Measurements from ENCODE around the gene DNAH8. TPM values are rescaled to one million over a fixed set of nuclear protein-coding genes. Genes with fewer than 3 reads are reported as not detected.
"Not testable (repeated sequence)": the region's sequence is repeated elsewhere in the genome, so short reads cannot be mapped to it uniquely, and the experiment has no call there.

The DNAH8 gene
- total RNA-seq, 1 experiment from 2014 or later: not detected

DNA sequence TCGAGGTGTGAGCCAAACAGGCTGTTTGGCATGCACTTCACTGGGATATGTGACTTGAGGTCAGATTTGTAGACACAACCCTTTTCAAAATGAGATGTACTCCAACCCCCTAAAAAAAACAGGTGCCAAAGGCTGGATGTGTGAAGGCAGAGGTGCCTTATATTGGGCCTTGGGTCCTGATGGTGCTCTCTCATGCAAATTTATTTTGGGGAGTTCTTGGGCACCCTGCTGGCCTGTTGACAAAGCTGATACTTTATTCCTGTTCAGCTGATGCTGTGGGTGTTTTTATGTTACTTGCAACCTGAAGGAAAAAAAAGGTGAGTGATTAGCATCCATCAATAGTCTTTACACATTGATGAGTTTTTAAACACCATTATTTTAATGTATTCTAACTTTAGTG lies 121.5 kb downstream of the DNAH8 start:
- no peak for DNase-seq (ENCODE audit: low spot score)

DNA sequence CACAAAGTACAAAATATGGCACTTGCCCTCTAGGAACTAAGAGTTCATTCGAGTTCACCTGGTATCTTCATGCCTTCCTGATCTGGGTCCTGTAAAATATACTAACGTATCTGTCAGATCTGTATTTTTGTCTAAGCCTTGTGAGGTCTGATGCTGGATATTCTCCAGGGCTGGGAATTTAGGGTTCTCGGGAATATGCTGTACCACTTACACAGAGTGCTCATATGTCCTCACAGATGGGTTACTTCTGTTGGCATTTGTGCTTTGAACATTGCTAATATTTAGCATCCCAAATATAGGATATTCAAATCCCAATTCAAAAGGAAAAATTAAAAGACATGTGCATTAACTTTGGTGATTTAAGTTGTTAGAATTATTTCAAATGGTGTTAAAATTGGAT lies 122.0 kb downstream of the DNAH8 start:
- DNase-seq (ENCODE audit: low spot score): no peak

DNA sequence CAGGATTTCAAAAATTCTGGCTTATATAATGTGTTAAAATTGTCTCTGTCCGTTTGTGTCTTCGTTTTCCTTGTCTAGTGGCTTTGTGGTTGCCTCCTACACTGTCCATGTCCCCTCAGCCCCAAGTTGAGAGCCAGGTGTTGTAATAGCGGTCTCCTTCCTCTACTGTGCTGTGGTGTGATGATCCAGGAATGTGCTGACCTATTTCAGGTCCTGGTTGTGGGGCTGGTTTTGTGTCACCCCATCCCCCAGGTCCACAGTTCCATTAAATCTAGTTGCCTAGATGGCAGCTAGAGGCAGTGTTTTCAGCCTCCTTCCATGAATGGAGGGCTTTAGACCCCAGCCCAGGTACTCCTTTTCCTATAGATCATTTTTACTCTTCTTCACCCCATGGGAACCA lies 128.7 kb downstream of the DNAH8 start:
- no peak for DNase-seq (ENCODE audit: low spot score)

DNA sequence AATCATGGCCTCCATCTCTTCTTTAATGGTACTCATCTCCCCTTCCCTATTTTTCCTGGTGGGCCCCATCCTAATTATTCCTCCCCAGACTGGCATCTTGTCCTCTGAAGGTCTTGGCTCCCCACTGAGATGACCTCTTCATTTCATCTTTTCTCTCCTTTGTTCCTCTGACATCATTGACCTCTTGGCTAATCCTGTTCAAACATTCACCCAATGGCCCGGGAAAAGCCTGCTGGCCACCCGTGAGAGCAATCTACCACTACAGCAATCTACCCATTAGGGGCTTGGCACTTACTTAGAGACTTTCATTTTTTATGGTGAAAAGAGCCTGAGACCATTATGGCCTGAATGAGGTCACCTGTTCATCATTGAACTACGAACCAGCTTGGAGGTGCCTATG lies 130.8 kb downstream of the DNAH8 start:
- DNase-seq (ENCODE audit: low spot score): no peak

DNA sequence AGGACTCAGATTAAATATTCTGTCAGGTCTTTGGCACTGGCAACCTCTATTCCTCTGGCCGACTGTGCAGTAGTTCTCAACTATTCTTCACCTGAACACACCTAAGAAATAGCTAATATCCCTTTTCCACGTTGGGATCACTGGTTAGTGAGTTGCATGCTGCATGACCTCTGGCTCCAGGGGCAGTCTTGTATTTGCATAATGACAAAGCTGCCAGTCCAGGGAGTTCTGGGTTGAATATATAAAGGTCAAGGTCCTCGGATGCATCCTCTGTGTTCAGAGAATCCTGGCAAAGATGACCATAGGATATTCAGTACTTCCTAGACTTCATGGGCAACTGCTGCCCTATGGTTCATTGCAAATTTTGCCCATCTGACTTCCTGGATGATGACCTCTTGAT lies 131.2 kb downstream of the DNAH8 start:
- no peak for DNase-seq (ENCODE audit: low spot score)

DNA sequence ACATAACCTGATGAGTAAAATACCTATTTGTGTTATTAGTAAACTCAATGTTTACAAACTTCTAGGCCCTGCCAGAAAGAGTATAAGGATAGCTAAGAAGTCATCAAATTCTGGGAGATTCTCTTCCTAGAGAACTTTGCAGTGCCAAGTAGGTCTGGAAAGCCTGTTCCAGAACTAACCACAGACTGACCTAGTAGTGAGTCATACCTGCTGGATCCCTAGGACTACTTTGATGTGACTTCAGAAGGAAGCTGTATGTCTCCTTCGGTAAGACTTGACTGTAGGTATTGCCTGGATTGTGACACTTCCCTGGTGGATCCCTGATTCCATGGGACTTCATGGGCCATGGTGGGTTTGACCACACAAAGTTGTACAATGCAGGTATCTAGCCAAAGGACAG lies 131.7 kb downstream of the DNAH8 start:
- DNase-seq (ENCODE audit: low spot score): peak; percentile 13

DNA sequence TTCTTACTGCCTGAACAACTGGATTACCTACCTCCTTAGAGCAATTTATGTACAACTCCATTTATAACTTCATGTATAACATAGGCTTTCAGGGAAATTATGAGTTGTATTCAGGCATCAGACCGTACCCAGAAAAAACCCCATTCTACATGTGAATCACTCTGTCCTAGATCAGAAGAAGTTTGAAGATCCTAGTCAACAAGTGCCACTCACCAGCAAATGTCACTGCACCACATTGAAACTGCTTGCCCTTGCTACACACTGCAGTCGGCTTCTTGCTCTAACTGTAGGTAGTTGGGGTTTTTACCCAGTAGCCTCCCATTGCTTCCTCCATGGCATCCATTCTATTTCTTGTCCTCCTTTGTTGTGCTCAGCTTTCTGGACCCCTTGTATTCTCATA lies 132.4 kb downstream of the DNAH8 start:
- DNase-seq (ENCODE audit: low spot score): no peak

DNA sequence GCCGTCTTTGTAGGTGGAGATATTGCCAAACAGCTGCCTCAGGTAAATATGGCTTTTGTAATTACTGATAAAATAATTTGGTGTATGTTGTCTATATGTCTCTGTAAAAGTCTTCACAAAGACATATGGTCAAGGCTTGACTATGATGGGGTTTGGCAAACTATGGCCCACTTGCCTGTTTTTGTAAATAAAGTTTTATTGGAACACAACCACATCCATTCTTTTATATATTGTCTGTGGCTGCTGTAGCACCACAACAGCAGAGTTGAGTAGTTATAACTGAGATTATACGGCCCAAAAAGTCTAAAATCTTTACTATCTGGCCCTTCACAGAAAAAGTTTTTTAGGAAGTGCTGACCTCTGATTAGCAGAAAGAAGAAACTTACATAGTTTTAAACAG lies 133.6 kb downstream of the DNAH8 start:
- no peak for DNase-seq (ENCODE audit: low spot score)

DNA sequence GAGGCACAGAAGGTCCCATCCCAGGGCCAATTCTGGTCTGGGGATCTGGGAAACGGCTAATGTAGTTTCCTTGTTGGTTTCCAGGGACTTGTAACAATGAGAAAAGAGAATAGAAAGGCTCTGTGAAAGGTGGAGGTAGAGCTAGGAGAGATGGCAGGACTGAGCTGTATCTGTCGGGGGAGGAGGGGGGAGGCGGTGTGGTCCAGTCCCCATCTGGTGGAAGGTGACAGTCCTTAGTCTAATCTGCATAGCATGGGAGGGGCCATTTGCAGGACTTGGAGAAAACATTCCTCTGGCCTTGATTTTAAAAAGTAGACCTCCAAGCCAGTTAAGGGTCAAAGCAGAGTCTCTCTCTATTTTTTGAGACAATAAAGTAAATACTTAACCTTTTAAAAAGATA lies 137.1 kb downstream of the DNAH8 start:
- DNase-seq (ENCODE audit: low spot score): no peak

DNA sequence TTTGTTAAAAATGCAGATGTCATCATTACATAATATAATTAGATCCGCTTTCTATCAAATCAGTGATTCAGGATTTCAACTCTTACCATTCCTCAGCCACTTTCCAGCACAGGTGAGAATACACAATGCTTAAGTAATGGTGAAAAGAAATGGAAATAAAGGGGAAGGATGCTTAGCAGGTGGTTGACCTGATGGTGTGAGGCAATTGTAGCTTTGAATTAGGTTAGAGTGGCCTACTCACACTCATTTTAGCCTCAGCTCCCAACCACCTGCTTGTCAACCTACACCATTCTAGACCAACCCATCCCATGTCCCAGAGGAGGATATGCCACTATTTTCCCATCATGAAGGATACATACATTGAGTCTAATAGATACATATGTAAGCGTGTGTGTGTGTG lies 138.1 kb downstream of the DNAH8 start:
- no peak for DNase-seq (ENCODE audit: low spot score)

DNA sequence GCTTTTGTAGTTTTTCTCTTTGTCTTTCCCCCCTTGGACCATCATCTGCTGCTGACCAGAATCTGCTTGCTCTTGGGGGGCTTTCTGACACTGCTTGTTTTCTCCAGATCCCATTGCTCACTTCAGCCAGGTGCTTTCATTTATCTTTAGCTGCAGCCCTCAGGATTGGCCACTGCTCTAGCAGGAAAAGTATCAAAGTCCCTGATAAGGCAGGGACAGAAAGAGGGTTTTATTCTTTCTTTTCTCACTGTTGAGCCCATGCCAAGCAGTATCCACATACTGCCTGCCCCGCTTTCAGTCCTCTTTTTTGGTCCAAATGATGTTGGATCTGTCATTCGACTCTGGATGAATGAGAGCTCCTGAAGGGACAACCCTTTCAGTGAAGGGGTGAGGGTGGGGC lies 141.4 kb downstream of the DNAH8 start:
- DNase-seq (ENCODE audit: low spot score): no peak

DNA sequence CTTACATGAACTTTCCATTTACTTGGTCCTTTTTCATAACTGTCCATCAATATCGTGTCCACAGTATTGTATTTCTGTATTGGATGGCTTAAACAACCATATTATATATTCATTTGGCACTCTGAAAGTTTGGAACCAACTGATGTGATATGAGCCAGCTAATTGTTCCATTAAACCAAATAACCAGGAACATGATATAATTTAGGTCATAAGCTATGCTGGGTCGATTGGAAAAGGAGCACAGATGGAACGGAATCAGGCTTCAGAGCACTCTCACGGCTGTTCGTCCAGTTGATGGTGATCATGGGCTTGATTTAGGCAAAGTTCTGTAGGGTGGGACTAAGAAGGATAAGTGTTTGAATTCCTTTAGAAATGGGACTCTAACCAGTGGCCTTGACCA lies 142.7 kb downstream of the DNAH8 start:
- no peak for DNase-seq (ENCODE audit: low spot score)

DNA sequence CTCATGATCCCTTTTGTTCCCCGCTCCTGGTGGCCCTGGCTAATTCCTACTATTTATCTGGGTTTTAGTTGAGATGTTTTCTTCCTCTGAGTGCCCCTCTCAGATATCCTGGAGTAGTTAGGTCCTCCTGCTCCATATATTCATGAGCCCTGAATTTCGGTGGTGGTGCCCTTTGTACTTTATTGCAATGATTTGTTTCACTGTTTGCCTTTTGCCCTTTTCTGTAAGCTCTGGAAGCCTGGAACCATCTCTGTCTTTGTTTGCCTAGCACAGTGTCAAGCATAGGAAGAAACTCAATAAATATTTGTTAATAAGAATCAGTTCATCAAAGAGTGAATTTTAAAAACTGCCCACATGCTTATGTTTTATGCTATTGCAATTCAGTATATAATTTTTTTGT lies 144.9 kb downstream of the DNAH8 start:
- no peak for DNase-seq (ENCODE audit: low spot score)

DNA sequence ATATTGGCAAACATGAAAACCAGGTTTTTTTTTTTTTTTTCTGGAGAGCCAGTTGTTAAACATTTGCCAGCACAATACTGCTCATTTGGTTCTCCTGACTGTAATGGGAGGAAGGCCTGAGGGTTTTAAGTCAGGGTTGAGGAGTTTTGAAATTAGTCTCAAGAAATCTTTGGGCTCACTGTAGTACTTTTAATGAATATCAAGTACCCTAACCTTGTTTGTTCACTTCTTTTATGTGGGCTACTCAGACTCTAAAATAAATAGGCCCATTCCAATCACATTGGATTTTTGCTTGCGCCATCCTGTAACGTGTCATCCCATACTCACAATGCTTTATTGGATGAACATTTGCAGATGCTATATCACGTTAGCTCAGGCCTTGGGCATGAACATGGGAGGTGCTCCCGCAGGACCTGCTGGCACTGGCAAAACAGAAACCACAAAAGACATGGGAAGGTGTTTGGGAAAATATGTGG lies 146.9 kb downstream of the DNAH8 start:
- no peak for DNase-seq (ENCODE audit: low spot score)

DNA sequence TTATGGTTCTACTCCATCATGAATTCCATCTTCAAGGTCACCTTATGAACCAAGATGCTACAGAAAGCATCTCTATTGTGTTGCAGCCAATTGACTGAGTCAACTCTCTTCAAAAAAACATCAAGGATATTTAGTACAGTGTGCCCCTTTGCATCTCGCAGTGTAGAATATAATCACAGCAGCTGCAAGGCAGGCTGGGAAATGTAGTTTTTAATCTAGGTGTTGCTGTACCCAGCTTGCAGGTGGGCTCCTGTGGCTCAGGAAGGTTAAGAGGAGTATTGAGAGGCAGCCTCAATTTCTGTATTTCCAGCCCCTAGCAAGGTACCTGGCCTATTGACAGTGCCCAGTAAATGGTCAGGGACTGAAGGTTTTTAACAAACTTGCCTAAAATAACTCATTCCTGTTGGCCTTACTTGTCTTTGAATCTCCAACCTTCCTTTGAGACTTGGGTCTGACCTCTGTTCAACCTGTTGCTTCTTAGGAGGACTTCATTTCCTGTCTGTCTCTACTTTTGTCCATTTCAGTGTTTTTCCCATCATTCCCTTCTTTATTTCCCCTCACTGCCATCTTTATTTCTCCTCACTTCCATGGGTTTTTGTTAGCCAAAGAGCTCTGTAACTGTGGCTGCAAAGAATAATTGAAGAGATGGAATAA lies 150.5 kb downstream of the DNAH8 start:
- DNase-seq (ENCODE audit: low spot score): no peak

DNA sequence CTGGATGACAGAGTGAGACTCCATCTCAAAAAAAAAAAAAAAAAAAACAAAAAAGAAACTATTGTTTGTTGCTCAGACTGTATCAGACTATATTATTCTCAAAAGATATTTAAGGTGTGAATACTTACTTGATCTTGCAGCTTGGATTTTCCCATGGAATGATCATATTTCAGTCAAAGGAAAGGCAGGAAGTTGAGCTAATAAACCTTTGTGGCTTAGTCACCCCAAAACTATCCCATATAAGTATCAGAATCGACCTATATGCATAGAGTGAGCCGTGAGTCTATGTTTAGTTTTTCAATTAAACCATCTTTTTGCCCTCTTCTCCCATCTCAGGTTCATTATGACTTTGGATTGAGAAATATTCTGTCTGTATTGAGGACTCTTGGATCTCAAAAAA lies 152.6 kb downstream of the DNAH8 start:
- no peak for DNase-seq (ENCODE audit: low spot score)

DNA sequence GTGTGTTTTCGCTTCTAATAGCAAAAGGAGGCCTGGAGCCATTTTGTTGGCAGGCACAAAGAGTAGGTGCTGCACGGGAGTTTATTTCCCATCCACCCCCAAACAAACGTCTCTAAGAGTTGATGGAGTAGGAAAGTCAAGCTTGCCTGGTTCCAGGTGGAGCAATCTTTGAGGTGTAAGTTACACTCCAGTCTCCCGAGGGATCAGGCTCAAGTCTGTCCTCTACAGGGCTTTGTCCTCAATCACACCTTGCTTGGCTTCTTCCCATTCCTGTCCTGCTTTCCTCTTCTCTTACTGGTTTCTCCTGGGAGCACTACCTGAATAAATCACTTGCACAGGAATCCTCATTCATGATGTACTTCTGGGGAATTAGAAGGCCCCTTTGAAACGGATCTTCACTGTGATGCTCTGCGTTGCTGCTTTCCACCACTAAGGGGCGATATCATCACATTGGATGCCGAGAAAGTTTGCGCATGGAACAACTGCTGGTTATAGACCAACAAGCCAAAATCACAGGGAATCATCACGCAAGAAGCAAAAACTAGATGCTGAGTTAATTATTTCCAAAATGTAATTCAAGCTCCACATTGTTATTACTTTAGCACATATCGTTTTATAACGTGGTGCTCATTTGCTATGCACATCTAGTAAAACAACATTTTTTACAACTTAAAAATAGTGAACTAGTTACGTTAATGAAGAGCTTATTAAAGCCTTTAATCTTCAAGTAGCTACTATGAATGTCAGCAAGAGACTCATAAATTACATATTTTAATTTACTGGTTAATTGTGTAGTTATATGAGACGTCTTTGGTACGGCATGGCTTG lies 156.8 kb downstream of the DNAH8 start:
- DNase-seq (ENCODE audit: low spot score): peak; percentile 22

DNA sequence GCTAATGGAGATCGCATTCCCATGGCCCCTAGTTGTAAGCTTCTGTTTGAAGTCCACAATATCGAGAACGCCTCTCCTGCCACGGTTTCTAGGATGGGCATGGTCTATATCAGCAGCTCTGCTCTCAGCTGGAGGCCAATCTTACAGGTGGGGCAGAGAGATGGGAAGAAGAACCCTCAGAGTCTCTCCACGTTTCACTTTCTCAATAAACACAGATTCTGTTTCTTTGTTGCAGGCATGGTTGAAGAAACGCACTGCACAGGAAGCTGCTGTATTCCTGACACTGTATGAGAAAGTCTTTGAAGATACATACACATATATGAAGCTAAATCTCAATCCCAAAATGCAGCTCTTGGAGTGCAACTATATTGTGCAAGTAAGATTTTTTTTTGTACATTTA lies 157.9 kb downstream of the DNAH8 start:
- no peak for DNase-seq (ENCODE audit: low spot score)

DNA sequence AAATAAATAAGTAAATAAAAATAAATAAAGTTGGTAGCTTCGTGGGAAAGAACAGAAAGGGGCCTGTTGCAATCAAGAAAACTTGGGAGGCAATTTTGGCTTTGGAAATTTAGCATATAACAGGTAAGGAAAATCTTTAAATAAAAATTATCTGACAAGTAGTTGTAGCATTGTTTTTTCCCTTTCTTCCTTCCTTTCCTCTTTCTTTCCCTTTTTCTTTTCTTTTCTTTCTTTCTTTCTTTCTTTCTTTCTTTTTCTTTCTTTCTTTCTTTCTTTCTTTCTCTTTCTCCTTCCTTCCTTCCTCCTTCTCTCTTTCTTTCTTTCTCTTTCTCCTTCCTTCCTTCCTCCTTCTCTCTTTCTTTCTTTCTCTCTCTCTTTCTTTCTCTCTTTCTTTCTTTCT lies 158.7 kb downstream of the DNAH8 start:
- not testable (repeated sequence) for DNase-seq (ENCODE audit: low spot score)

DNA sequence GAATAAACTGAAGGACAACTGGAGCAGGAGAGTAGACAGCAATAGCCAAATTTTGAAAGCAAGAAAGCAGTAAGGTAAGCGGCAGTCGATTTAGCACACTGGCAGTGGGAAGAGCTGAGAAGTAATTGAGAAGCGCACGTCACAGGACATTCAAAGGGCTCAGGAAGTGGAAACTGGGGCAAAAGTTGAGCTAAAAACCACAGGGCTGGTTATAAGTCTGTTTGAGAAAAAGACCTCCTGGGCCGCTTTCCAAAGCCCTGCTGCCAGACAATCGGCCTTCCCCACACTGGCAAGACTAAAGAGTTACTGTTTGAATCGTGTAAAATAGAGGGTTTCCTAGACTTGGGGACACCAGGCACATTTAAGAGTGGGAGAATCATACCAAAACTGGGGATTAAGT lies 161.4 kb downstream of the DNAH8 start:
- DNase-seq (ENCODE audit: low spot score): no peak

DNA sequence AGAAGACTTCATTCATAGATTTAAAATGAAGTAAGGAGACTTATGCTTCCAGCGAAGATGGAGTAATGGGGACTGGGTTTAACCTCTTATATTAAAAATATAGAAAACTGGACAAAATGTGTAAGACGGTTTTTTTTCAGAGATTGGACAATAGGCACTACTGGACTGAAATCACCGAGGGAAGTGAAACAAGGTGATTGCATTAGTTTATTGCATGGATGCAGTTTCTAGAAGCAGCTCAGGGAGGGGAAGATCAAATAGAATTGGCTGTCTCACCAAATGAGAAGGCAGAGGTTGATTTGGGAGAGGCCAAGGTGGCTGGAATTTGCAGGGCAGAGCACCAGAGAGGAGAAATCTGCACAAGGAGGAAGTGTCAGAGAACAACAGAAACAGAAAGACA lies 162.6 kb downstream of the DNAH8 start:
- DNase-seq (ENCODE audit: low spot score): no peak

DNA sequence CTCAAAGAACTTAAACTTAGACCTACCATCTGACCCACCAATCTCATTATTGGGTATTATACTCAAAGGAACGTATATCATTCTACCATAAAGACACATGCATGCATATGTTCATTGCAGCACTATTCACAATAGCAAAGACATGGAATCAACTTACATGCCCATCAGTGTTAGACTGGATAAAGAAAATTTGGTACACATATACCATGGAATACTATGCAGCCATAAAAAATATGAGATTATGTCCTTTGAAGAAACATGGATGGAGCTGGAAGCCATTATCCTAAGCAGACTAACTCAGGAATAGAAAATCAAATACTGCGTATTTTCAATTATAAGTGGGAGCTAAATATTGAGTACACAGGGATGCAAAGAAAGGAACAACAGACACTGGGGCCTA lies 167.0 kb downstream of the DNAH8 start:
- no peak for DNase-seq (ENCODE audit: low spot score)

DNA sequence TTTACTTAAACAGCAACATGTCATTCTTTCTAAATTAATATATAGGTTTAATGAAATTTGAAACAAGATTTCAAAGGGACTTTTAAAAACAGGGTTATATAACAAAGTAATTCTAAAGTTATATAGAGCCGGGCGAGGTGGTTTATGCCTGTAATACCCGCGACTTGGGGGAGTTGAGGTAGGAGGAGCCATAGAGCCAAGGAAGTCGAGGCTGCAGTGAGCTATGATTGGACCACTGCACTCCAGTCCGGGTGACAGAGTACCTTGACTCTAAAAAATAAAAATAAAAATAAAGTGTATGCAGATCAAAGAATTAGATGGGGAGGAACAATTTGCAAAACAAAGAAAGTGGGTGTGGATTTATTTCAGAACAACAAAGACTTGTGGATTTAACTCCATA lies 182.4 kb downstream of the DNAH8 start:
- no peak for DNase-seq (ENCODE audit: low spot score)
